ENCODE data around the gene PFDN2.
A peak's percentile ranks its signal among the peaks of the same experiment; 100 is the strongest.

PFDN2 gene

GRCh38 chr1:161099090-161099802, 18.6 kb downstream of the PFDN2 start:
- DNase-seq (ENCODE audit: low read depth): no peak

GRCh38 chr1:161098210-161099068, 19.4 kb downstream of the PFDN2 start, which contains the start of gene KLHDC9:
KLHDC9 (plus strand) TSS chr1:161098361; CDS start chr1:161098536, 175 bp downstream.
- DNase-seq (ENCODE audit: low read depth): no peak

- no peak for DNase-seq (ENCODE audit: low read depth)
These were observed 21.3 kb downstream of the PFDN2 start for GRCh38 chr1:161096530-161096929.

GRCh38 chr1:161096015-161096414, 21.8 kb downstream of the PFDN2 start:
- DNase-seq (ENCODE audit: low read depth): no peak

GRCh38 chr1:161095230-161095629, 22.6 kb downstream of the PFDN2 start:
- DNase-seq (ENCODE audit: low read depth): no peak

GRCh38 chr1:161094481-161094880, 23.4 kb downstream of the PFDN2 start:
- DNase-seq (ENCODE audit: low read depth): no peak

GRCh38 chr1:161092621-161093028, 25.2 kb downstream of the PFDN2 start:
- DNase-seq (ENCODE audit: low read depth): no peak

GRCh38 chr1:161091796-161092507, 25.9 kb downstream of the PFDN2 start:
- DNase-seq (ENCODE audit: low read depth): no peak

- no peak for DNase-seq (ENCODE audit: low read depth)
These were observed 26.7 kb downstream of the PFDN2 start for GRCh38 chr1:161091093-161091492.

- no peak for DNase-seq (ENCODE audit: low read depth)
These were observed 27.2 kb downstream of the PFDN2 start for GRCh38 chr1:161090617-161091016.

- no peak for DNase-seq (ENCODE audit: low read depth)
These were observed 27.9 kb downstream of the PFDN2 start for GRCh38 chr1:161089938-161090337.

GRCh38 chr1:161089251-161089924, 28.4 kb downstream of the PFDN2 start, which contains the start of gene NECTIN4:
NECTIN4 (minus strand) TSS chr1:161089558; CDS start chr1:161089296, 262 bp downstream.
- DNase-seq (ENCODE audit: low read depth): no peak

GRCh38 chr1:161088587-161089110, 29.2 kb downstream of the PFDN2 start:
- no peak for DNase-seq (ENCODE audit: low read depth)

GRCh38 chr1:161086457-161086856, 31.4 kb downstream of the PFDN2 start:
- no peak for DNase-seq (ENCODE audit: low read depth)

GRCh38 chr1:161085165-161085564, 32.7 kb downstream of the PFDN2 start:
- no peak for DNase-seq (ENCODE audit: low read depth)

- no peak for DNase-seq (ENCODE audit: low read depth)
These were observed 33.2 kb downstream of the PFDN2 start for GRCh38 chr1:161084597-161084988.

- DNase-seq (ENCODE audit: low read depth): no peak
These were observed 33.9 kb downstream of the PFDN2 start for GRCh38 chr1:161083748-161084596.

GRCh38 chr1:161082996-161083747, 34.7 kb downstream of the PFDN2 start:
- peak; percentile 83 for DNase-seq (ENCODE audit: low read depth)

- no peak for DNase-seq (ENCODE audit: low read depth)
These were observed 35.4 kb downstream of the PFDN2 start for GRCh38 chr1:161082483-161082882.

- DNase-seq (ENCODE audit: low read depth): no peak
These were observed 36.3 kb downstream of the PFDN2 start for GRCh38 chr1:161081519-161081918.
